ENCODE results near the gene SIPA1L3.

The SIPA1L3 gene

GRCh38 chr19:38093587-38093986 is 186.6 kb downstream of the SIPA1L3 start:
- Histone ChIP-seq H3K4me2 (ENCODE audit: low read length) (no peak overlapping the region), H3K18ac (ENCODE audit: low read length) (no peak overlapping the region), H2AK5ac (ENCODE audit: low read length) (no peak overlapping the region), H4K8ac (ENCODE audit: low read depth, low read length) (no peak overlapping the region), H3K4me1 (ENCODE audit: control insufficient read depth, low read depth, low read length) (no peaks in the 10 kb centered on the region), H3K56ac (ENCODE audit: low read length) (no peak overlapping the region), H3K4ac (ENCODE audit: low read depth, low read length) (no peak overlapping the region), H3K79me1 (ENCODE audit: low read length) (no peaks in the 10 kb centered on the region), H3K27me3 (ENCODE audit: insufficient read depth, low read length, poor library complexity) (no peaks in the 10 kb centered on the region), H3K79me2 (ENCODE audit: control insufficient read depth, insufficient read depth, low read length) (no peaks in the 10 kb centered on the region), H2BK15ac (replicated peaks; ENCODE audit: low read depth) (no peak overlapping the region), H3K36me3 (ENCODE audit: control insufficient read depth, insufficient read depth, low read length) (no peaks in the 10 kb centered on the region), H2BK5ac (ENCODE audit: low read length) (no peak overlapping the region), H3K9ac (ENCODE audit: low read length) (no peak overlapping the region), H3K4me3 (ENCODE audit: low read length) (no peak overlapping the region), H2BK120ac (ENCODE audit: low read depth, low read length) (no peak overlapping the region), H4K5ac (ENCODE audit: low read length) (no peak overlapping the region), H3K23ac (ENCODE audit: low read length) (no peak overlapping the region), H3K27ac (ENCODE audit: low read depth, low read length) (no peak overlapping the region)
- no CpG with 5 or more reads among the region's 6 CpGs for WGBS (ENCODE audit: extremely low coverage, insufficient coverage, low lambda C conversion rate)
- no peak for DNase-seq

- Histone ChIP-seq H3K23ac (ENCODE audit: low read length) (no peak overlapping the region), H2BK15ac (replicated peaks; ENCODE audit: low read depth) (no peak overlapping the region), H3K18ac (ENCODE audit: low read length) (no peak overlapping the region), H3K36me3 (ENCODE audit: control insufficient read depth, insufficient read depth, low read length) (no peaks in the 10 kb centered on the region), H3K27me3 (ENCODE audit: insufficient read depth, low read length, poor library complexity) (no peaks in the 10 kb centered on the region), H3K79me2 (ENCODE audit: control insufficient read depth, insufficient read depth, low read length) (no peaks in the 10 kb centered on the region), H3K9ac (ENCODE audit: low read length) (no peak overlapping the region), H3K4me1 (ENCODE audit: control insufficient read depth, low read depth, low read length) (no peaks in the 10 kb centered on the region), H3K27ac (ENCODE audit: low read depth, low read length) (no peak overlapping the region), H2BK5ac (ENCODE audit: low read length) (no peak overlapping the region), H3K56ac (ENCODE audit: low read length) (no peak overlapping the region), H3K79me1 (ENCODE audit: low read length) (no peaks in the 10 kb centered on the region), H3K4me2 (ENCODE audit: low read length) (no peak overlapping the region), H2BK120ac (ENCODE audit: low read depth, low read length) (no peak overlapping the region), H4K5ac (ENCODE audit: low read length) (no peak overlapping the region), H4K8ac (ENCODE audit: low read depth, low read length) (no peak overlapping the region), H3K4me3 (ENCODE audit: low read length) (no peak overlapping the region), H3K4ac (ENCODE audit: low read depth, low read length) (no peak overlapping the region), H2AK5ac (ENCODE audit: low read length) (no peak overlapping the region)
- peak; percentile 82 for DNase-seq
- no CpG with 5 or more reads among the region's 17 CpGs for WGBS (ENCODE audit: extremely low coverage, insufficient coverage, low lambda C conversion rate)
Measured at GRCh38 chr19:38095411-38096308, 188.7 kb downstream of the SIPA1L3 start.

- no peak overlapping the region for H3K4me3 ChIP-seq (ENCODE audit: low read length)
- H2BK15ac ChIP-seq (replicated peaks; ENCODE audit: low read depth), result no peak overlapping the region
- H3K4me1 ChIP-seq (ENCODE audit: control insufficient read depth, low read depth, low read length), result no peaks in the 10 kb centered on the region
- no peak overlapping the region for H2BK120ac ChIP-seq (ENCODE audit: low read depth, low read length)
- no peaks in the 10 kb centered on the region for H3K79me1 ChIP-seq (ENCODE audit: low read length)
- H3K23ac ChIP-seq (ENCODE audit: low read length), result no peak overlapping the region
- H3K56ac ChIP-seq (ENCODE audit: low read length), result no peak overlapping the region
- no peak overlapping the region for H2BK5ac ChIP-seq (ENCODE audit: low read length)
- no peak overlapping the region for H3K18ac ChIP-seq (ENCODE audit: low read length)
- no peak overlapping the region for H2AK5ac ChIP-seq (ENCODE audit: low read length)
- no peak for DNase-seq
- H3K9ac ChIP-seq (ENCODE audit: low read length), result no peak overlapping the region
- WGBS (ENCODE audit: extremely low coverage, insufficient coverage, low lambda C conversion rate), result no CpG with 5 or more reads among the region's 8 CpGs
- H3K79me2 ChIP-seq (ENCODE audit: control insufficient read depth, insufficient read depth, low read length), result no peaks in the 10 kb centered on the region
- peaks cover 2% of the 10 kb centered on the region for H3K36me3 ChIP-seq (ENCODE audit: control insufficient read depth, insufficient read depth, low read length)
- H3K4ac ChIP-seq (ENCODE audit: low read depth, low read length), result no peak overlapping the region
- H3K4me2 ChIP-seq (ENCODE audit: low read length), result no peak overlapping the region
- H4K8ac ChIP-seq (ENCODE audit: low read depth, low read length), result no peak overlapping the region
- no peak overlapping the region for H3K27ac ChIP-seq (ENCODE audit: low read depth, low read length)
- H4K5ac ChIP-seq (ENCODE audit: low read length), result no peak overlapping the region
- no peaks in the 10 kb centered on the region for H3K27me3 ChIP-seq (ENCODE audit: insufficient read depth, low read length, poor library complexity)
Measured at GRCh38 chr19:38099966-38100365, 193.0 kb downstream of the SIPA1L3 start.

- Histone ChIP-seq H3K4me1 (ENCODE audit: control insufficient read depth, low read depth, low read length) (no peaks in the 10 kb centered on the region), H3K36me3 (ENCODE audit: control insufficient read depth, insufficient read depth, low read length) (peaks cover 2% of the 10 kb centered on the region), H2BK120ac (ENCODE audit: low read depth, low read length) (no peak overlapping the region), H2BK15ac (replicated peaks; ENCODE audit: low read depth) (no peak overlapping the region), H3K79me1 (ENCODE audit: low read length) (no peaks in the 10 kb centered on the region), H4K5ac (ENCODE audit: low read length) (no peak overlapping the region), H3K4ac (ENCODE audit: low read depth, low read length) (no peak overlapping the region), H3K79me2 (ENCODE audit: control insufficient read depth, insufficient read depth, low read length) (no peaks in the 10 kb centered on the region), H3K4me2 (ENCODE audit: low read length) (no peak overlapping the region), H2BK5ac (ENCODE audit: low read length) (no peak overlapping the region), H3K9ac (ENCODE audit: low read length) (no peak overlapping the region), H3K56ac (ENCODE audit: low read length) (no peak overlapping the region), H2AK5ac (ENCODE audit: low read length) (no peak overlapping the region), H4K8ac (ENCODE audit: low read depth, low read length) (no peak overlapping the region), H3K27ac (ENCODE audit: low read depth, low read length) (no peak overlapping the region), H3K4me3 (ENCODE audit: low read length) (no peak overlapping the region), H3K23ac (ENCODE audit: low read length) (no peak overlapping the region), H3K18ac (ENCODE audit: low read length) (no peak overlapping the region), H3K27me3 (ENCODE audit: insufficient read depth, low read length, poor library complexity) (no peaks in the 10 kb centered on the region)
- no peak for DNase-seq
- no CpG with 5 or more reads among the region's 8 CpGs for WGBS (ENCODE audit: extremely low coverage, insufficient coverage, low lambda C conversion rate)
Measured at GRCh38 chr19:38100589-38100988, 193.6 kb downstream of the SIPA1L3 start.

- Histone ChIP-seq H3K79me2 (ENCODE audit: control insufficient read depth, insufficient read depth, low read length) (no peaks in the 10 kb centered on the region), H4K5ac (ENCODE audit: low read length) (no peak overlapping the region), H3K18ac (ENCODE audit: low read length) (no peak overlapping the region), H3K9ac (ENCODE audit: low read length) (no peak overlapping the region), H3K4ac (ENCODE audit: low read depth, low read length) (no peak overlapping the region), H4K8ac (ENCODE audit: low read depth, low read length) (no peak overlapping the region), H2BK5ac (ENCODE audit: low read length) (no peak overlapping the region), H3K56ac (ENCODE audit: low read length) (no peak overlapping the region), H3K4me3 (ENCODE audit: low read length) (no peak overlapping the region), H3K79me1 (ENCODE audit: low read length) (no peaks in the 10 kb centered on the region), H2BK120ac (ENCODE audit: low read depth, low read length) (no peak overlapping the region), H3K4me2 (ENCODE audit: low read length) (no peak overlapping the region), H2BK15ac (replicated peaks; ENCODE audit: low read depth) (no peak overlapping the region), H3K27ac (ENCODE audit: low read depth, low read length) (no peak overlapping the region), H3K36me3 (ENCODE audit: control insufficient read depth, insufficient read depth, low read length) (peaks cover 2% of the 10 kb centered on the region), H3K23ac (ENCODE audit: low read length) (no peak overlapping the region), H3K27me3 (ENCODE audit: insufficient read depth, low read length, poor library complexity) (no peaks in the 10 kb centered on the region), H3K4me1 (ENCODE audit: control insufficient read depth, low read depth, low read length) (no peaks in the 10 kb centered on the region), H2AK5ac (ENCODE audit: low read length) (no peak overlapping the region)
- no CpG with 5 or more reads among the region's 10 CpGs for WGBS (ENCODE audit: extremely low coverage, insufficient coverage, low lambda C conversion rate)
- no peak for DNase-seq
Measured at GRCh38 chr19:38101723-38102122, 194.7 kb downstream of the SIPA1L3 start.

GRCh38 chr19:38105574-38105973 is 198.6 kb downstream of the SIPA1L3 start:
- no peak overlapping the region for H2BK120ac ChIP-seq (ENCODE audit: low read depth, low read length)
- no peak overlapping the region for H3K4ac ChIP-seq (ENCODE audit: low read depth, low read length)
- H2BK15ac ChIP-seq (replicated peaks; ENCODE audit: low read depth), result no peak overlapping the region
- H3K27ac ChIP-seq (ENCODE audit: low read depth, low read length), result no peak overlapping the region
- no peak overlapping the region for H3K4me2 ChIP-seq (ENCODE audit: low read length)
- no peaks in the 10 kb centered on the region for H3K4me1 ChIP-seq (ENCODE audit: control insufficient read depth, low read depth, low read length)
- no peak overlapping the region for H3K23ac ChIP-seq (ENCODE audit: low read length)
- H2AK5ac ChIP-seq (ENCODE audit: low read length), result no peak overlapping the region
- no CpG with 5 or more reads among the region's 4 CpGs for WGBS (ENCODE audit: extremely low coverage, insufficient coverage, low lambda C conversion rate)
- H3K4me3 ChIP-seq (ENCODE audit: low read length), result no peak overlapping the region
- H2BK5ac ChIP-seq (ENCODE audit: low read length), result no peak overlapping the region
- no peaks in the 10 kb centered on the region for H3K27me3 ChIP-seq (ENCODE audit: insufficient read depth, low read length, poor library complexity)
- peaks cover 2% of the 10 kb centered on the region for H3K36me3 ChIP-seq (ENCODE audit: control insufficient read depth, insufficient read depth, low read length)
- H3K9ac ChIP-seq (ENCODE audit: low read length), result no peak overlapping the region
- no peak overlapping the region for H4K5ac ChIP-seq (ENCODE audit: low read length)
- H3K79me1 ChIP-seq (ENCODE audit: low read length), result no peaks in the 10 kb centered on the region
- H3K79me2 ChIP-seq (ENCODE audit: control insufficient read depth, insufficient read depth, low read length), result no peaks in the 10 kb centered on the region
- H3K18ac ChIP-seq (ENCODE audit: low read length), result no peak overlapping the region
- H3K56ac ChIP-seq (ENCODE audit: low read length), result no peak overlapping the region
- no peak for DNase-seq
- H4K8ac ChIP-seq (ENCODE audit: low read depth, low read length), result no peak overlapping the region

Measured in mesendoderm (in vitro differentiated cells).